Upper lobe of left lung (tissue), 6 donors: ENCODE results near the gene EIF4G2. TPM values are rescaled to one million over a fixed set of nuclear protein-coding genes. Genes with fewer than 3 reads are reported as not detected.
"Not testable (repeated sequence)": the region's sequence is repeated elsewhere in the genome, so short reads cannot be mapped to it uniquely, and the experiment has no call there.

Experiments
- ATAC-seq, 2 donors: fragments of 200-7000 bp; cut with Tn5 transposase; one replicate each; pipeline ENCODE4 v1.9.1; 2022; ENCODE audit warnings: mild to moderate bottlenecking in 2 of 2, moderate library complexity in 2 of 2; ENCODE audit not compliant: low FRiP score in 2 of 2
- DNase-seq, 2 donors: peaks; one replicate each; pipeline ENCODE4 v3.0.0-alpha.2; 2019 to 2020
- H3K27ac ChIP-seq, 4 donors: fragments of 200-600 bp; sonication (generic); one replicate each; pipeline ENCODE4 v1.5.1; 2016 to 2019
- H3K27me3 ChIP-seq, 4 donors: fragments of 200-600 bp; sonication (generic); one replicate each; pipeline ENCODE4 v1.5.1; 2017 to 2019
- H3K36me3 ChIP-seq, 4 donors: fragments of 200-600 bp; sonication (generic); one replicate each; pipeline ENCODE4 v1.5.1; 2016 to 2019
- H3K4me1 ChIP-seq, 4 donors: fragments of 200-600 bp; sonication (generic); one replicate each; pipeline ENCODE4 v1.5.1; 2018 to 2019
- H3K4me3 ChIP-seq, 4 donors: fragments of 200-600 bp; sonication (generic); one replicate each; pipeline ENCODE4 v1.5.1; 2017 to 2019; ENCODE audit warnings: mild to moderate bottlenecking in 2 of 4, moderate library complexity in 1 of 4
- H3K9me3 ChIP-seq, 4 donors: fragments of 200-600 bp; sonication (generic); one replicate each; pipeline ENCODE4 v1.5.1; 2018 to 2019
- EP300 ChIP-seq, 4 donors: sonication (generic); formaldehyde crosslinking; IDR thresholded peaks; one replicate each; pipeline ENCODE4 v1.5.1; 2017; ENCODE audit warnings: antibody characterized with exemption in 4 of 4, control low read depth in 2 of 4
- POLR2A ChIP-seq, 4 donors: fragments of 450-650 bp; IDR thresholded peaks; one replicate each; pipeline ENCODE4 v1.5.1; 2016 to 2017; ENCODE audit warnings: antibody characterized with exemption in 4 of 4, mild to moderate bottlenecking in 2 of 4
- POLR2AphosphoS5 ChIP-seq, 2 donors: sonication (generic); formaldehyde crosslinking; IDR thresholded peaks; one replicate each; pipeline ENCODE4 v1.5.1; 2017; ENCODE audit warnings: antibody characterized with exemption in 2 of 2
- WGBS, 2 donors: methylation state at CpG; one replicate each; pipeline ENCODE4 v1.1.5; 2017 to 2018; 5-methylcytosine and 5-hydroxymethylcytosine counted together
- total RNA-seq, 6 donors: library from RNA; depleted of rRNA in 4 of 6; stranded (reverse); fragments of >200 nt in 4 of 6; gene quantifications; one replicate each; pipeline versions ENCODE4 v1.1.0 to v1.2.1, GENCODE V29; 2016 to 2021
- TF ChIP-seq, protein P1 (sequence below), 6 experiments: fragments of 450-650 bp in 4 of 6; fragments of 200-600 bp in 2 of 6; sonication (generic) in 2 of 6; IDR thresholded peaks; one replicate each; pipeline ENCODE4 v1.5.1; 2016 to 2019; ENCODE audit warnings: antibody characterized with exemption in 6 of 6
- donor health status: DM: no; HTN: no; CAD: no; lungs with moderate emphysema.
- donor health status: DM: no; HTN: yes; CAD: no; lungs with severe emphysema.

EIF4G2 gene
- total RNA-seq, 6 donors from 2014 or later = 249 to 1,049 (median 632) TPM

GRCh38 chr11:10844356-10844755, 35.6 kb upstream of the EIF4G2 start:
- no peak overlapping the region for H3K4me3 ChIP-seq
- H3K4me1 ChIP-seq = peaks cover 0 to 18% (median 8%) of the 10 kb centered on the region in 4 donors
- no peaks in the 10 kb centered on the region for H3K36me3 ChIP-seq
- no peaks in the 10 kb centered on the region for H3K9me3 ChIP-seq
- ATAC-seq = no peak
- no peaks in the 10 kb centered on the region for H3K27me3 ChIP-seq
- H3K27ac ChIP-seq = peak overlapping the region in 3 of 4 donors; percentile 17 to 33 (median 17)
- DNase-seq = no peak
- TF ChIP-seq POLR2AphosphoS5 (IDR thresholded peaks at IDR 0.05) = no peak
- TF ChIP-seq, protein P1, sequence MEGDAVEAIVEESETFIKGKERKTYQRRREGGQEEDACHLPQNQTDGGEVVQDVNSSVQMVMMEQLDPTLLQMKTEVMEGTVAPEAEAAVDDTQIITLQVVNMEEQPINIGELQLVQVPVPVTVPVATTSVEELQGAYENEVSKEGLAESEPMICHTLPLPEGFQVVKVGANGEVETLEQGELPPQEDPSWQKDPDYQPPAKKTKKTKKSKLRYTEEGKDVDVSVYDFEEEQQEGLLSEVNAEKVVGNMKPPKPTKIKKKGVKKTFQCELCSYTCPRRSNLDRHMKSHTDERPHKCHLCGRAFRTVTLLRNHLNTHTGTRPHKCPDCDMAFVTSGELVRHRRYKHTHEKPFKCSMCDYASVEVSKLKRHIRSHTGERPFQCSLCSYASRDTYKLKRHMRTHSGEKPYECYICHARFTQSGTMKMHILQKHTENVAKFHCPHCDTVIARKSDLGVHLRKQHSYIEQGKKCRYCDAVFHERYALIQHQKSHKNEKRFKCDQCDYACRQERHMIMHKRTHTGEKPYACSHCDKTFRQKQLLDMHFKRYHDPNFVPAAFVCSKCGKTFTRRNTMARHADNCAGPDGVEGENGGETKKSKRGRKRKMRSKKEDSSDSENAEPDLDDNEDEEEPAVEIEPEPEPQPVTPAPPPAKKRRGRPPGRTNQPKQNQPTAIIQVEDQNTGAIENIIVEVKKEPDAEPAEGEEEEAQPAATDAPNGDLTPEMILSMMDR (IDR thresholded peaks at IDR 0.05) = no peak
- TF ChIP-seq EP300 (IDR thresholded peaks at IDR 0.05) = no peak
- no peak for TF ChIP-seq POLR2A (IDR thresholded peaks at IDR 0.05)

- H3K27me3 ChIP-seq = no peaks in the 10 kb centered on the region
- H3K4me3 ChIP-seq = no peak overlapping the region
- peaks cover 0 to 6% (median 4%) of the 10 kb centered on the region in 4 donors for H3K4me1 ChIP-seq
- DNase-seq (no peak), ATAC-seq (no peak)
- no peaks in the 10 kb centered on the region for H3K9me3 ChIP-seq
- H3K27ac ChIP-seq = no peak overlapping the region
- WGBS, 2 donors = 52 to 56% methylated on average over 3 of the region's 3 CpGs
- no peaks in the 10 kb centered on the region for H3K36me3 ChIP-seq
- no peak for TF ChIP-seq POLR2AphosphoS5 (IDR thresholded peaks at IDR 0.05)
- TF ChIP-seq POLR2A (IDR thresholded peaks at IDR 0.05) = no peak
- TF ChIP-seq, protein P1 (IDR thresholded peaks at IDR 0.05) = no peak
- TF ChIP-seq EP300 (IDR thresholded peaks at IDR 0.05) = no peak
Measured at GRCh38 chr11:10838881-10839280, 30.2 kb upstream of the EIF4G2 start.

DNA sequence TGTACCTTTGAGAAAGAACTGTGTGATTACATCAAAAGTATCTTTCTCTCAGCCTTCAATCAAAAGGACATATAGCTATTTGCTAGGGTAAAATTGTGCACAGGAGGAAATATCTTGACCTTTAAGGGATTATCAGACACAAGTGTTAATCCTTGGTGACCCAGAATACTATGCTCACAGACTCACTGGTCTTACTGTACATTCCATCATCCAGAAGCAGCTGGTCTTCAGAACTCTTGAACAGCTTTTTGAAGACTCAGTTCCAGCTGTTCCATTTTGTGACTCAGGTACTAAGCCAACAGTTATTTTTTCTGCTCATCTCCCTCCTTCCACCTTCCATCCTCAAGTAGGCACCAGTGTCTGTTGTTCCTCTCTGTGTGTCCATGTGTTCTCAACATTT, 29.4 kb upstream of the EIF4G2 start:
- Histone ChIP-seq H3K36me3 (no peaks in the 10 kb centered on the region), H3K4me3 (no peak overlapping the region), H3K4me1 (peaks cover 0 to 6% (median 4%) of the 10 kb centered on the region in 4 donors), H3K27ac (no peak overlapping the region), H3K9me3 (no peaks in the 10 kb centered on the region), H3K27me3 (no peaks in the 10 kb centered on the region)
- no peak for TF ChIP-seq POLR2A (IDR thresholded peaks at IDR 0.05)
- TF ChIP-seq POLR2AphosphoS5 (IDR thresholded peaks at IDR 0.05) = no peak
- no peak for TF ChIP-seq EP300 (IDR thresholded peaks at IDR 0.05)
- TF ChIP-seq, protein P1 (IDR thresholded peaks at IDR 0.05) = no peak
- no peak for ATAC-seq
- DNase-seq = no peak

GRCh38 chr11:10836884-10837283, 28.2 kb upstream of the EIF4G2 start:
- not testable (repeated sequence) for ATAC-seq, H3K36me3 ChIP-seq, H3K4me1 ChIP-seq, H3K27me3 ChIP-seq, DNase-seq, H3K4me3 ChIP-seq, H3K27ac ChIP-seq, H3K9me3 ChIP-seq
- 94 to 100% methylated on average over 4 of the region's 4 CpGs for WGBS, 2 donors

DNA sequence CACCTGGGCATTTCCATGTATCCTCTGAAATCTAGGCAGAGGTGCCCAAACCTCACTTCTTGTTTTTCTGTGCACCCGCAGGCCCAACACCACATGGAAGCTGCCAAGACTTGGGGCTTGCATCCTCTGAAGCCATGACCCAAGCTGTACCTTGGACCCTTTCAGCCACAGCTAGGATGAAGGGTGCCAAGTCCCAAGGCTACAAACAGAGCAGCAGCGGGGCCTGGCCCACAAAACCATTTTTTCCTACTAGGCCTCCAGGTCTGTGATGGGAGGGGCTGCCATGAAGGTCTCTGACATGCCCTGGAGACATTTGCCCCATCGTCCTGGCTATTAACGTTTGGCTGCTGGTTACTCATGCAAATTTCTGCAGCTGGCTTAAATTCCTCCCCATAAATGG, 20.4 kb upstream of the EIF4G2 start:
- H3K4me3 ChIP-seq = no peak overlapping the region
- H3K4me1 ChIP-seq = no peaks in the 10 kb centered on the region
- WGBS, 2 donors = 89 to 95% methylated on average over 4 of the region's 4 CpGs
- H3K27me3 ChIP-seq = no peaks in the 10 kb centered on the region
- ATAC-seq (no peak), DNase-seq (no peak)
- H3K27ac ChIP-seq = no peak overlapping the region
- no peak for TF ChIP-seq EP300 (IDR thresholded peaks at IDR 0.05)
- TF ChIP-seq POLR2A (IDR thresholded peaks at IDR 0.05) = no peak
- TF ChIP-seq POLR2AphosphoS5 (IDR thresholded peaks at IDR 0.05) = no peak
- TF ChIP-seq, protein P1 (IDR thresholded peaks at IDR 0.05) = no peak
- H3K9me3 ChIP-seq = no peaks in the 10 kb centered on the region
- H3K36me3 ChIP-seq = no peaks in the 10 kb centered on the region
